ENCODE measurements around the gene FBXL3. TPM values are rescaled to one million over a fixed set of nuclear protein-coding genes. Genes with fewer than 3 reads are reported as not detected.
A peak's percentile ranks its signal among the peaks of the same experiment; 100 is the strongest.

Gene FBXL3
- total and polyA plus RNA-seq, 2 of the 13 experiments (the other 11 are each of a cell fraction or from before 2014, with no cell fraction given): 11.5 to 18.5 TPM

GRCh38 chr13:76991796-76992547 is 35.0 kb downstream of the FBXL3 start, which contains the start of gene CLN5 (continued):
- TF ChIP-seq FOXO4 (CRISPR knock-in tag; conservative IDR thresholded peaks at IDR 0.05) (no peak), IKZF4 (CRISPR knock-in tag; IDR thresholded peaks at IDR 0.05; ENCODE audit: borderline replicate concordance, low read depth, not compliant biosample characterization) (no peak), GATA4 (IDR thresholded peaks at IDR 0.05; ENCODE audit: borderline replicate concordance, low read depth) (0 out of 2 replicates have a peak, but pooled peaks have one; percentile 26), SP5 (CRISPR knock-in tag; IDR thresholded peaks at IDR 0.05; ENCODE audit: borderline replicate concordance, low read depth) (peak; percentile 17; the same call in 1 of the 2 replicates), SCMH1 (CRISPR knock-in tag; IDR thresholded peaks at IDR 0.05; ENCODE audit: borderline replicate concordance) (no peak), CENPX (CRISPR knock-in tag; IDR thresholded peaks at IDR 0.05) (no peak), ZNF589 (CRISPR knock-in tag; conservative IDR thresholded peaks at IDR 0.05) (peak; percentile 63; the same call in 1 of the 2 replicates), TAF1 (CRISPR knock-in tag; IDR thresholded peaks at IDR 0.05) (peak; percentile 92), DNMT1 (CRISPR knock-in tag; IDR thresholded peaks at IDR 0.05) (no peak), ZNF720 (CRISPR knock-in tag; IDR thresholded peaks at IDR 0.05) (no peak), ZNF343 (CRISPR knock-in tag; IDR thresholded peaks at IDR 0.05) (peak; percentile 67; the same call in 1 of the 2 replicates), ZNF224 (CRISPR knock-in tag; IDR thresholded peaks at IDR 0.05) (peak; percentile 85; the same call in 1 of the 2 replicates), ZFX (CRISPR knock-in tag; IDR thresholded peaks at IDR 0.05; ENCODE audit: low read depth) (peak; percentile 92), POLR2AphosphoS5 (IDR thresholded peaks at IDR 0.05; ENCODE audit: low read depth, low read length) (peak; percentile 81), ZNF280B (CRISPR knock-in tag; IDR thresholded peaks at IDR 0.05; ENCODE audit: borderline replicate concordance) (no peak; the same call in 1 of the 2 replicates), ZNF850 (CRISPR knock-in tag; conservative IDR thresholded peaks at IDR 0.05) (0 out of 2 replicates have a peak, but pooled peaks have one; percentile 44), ZBTB43 (CRISPR knock-in tag; conservative IDR thresholded peaks at IDR 0.05) (0 out of 2 replicates have a peak, but pooled peaks have one; percentile 68), TAF15 (IDR thresholded peaks at IDR 0.05; ENCODE audit: low read depth, low read length, poor library complexity, severe bottlenecking) (no peak), SRSF1 (optimal IDR thresholded peaks at IDR 0.05; ENCODE audit: low read depth, low read length) (no peak), NONO (IDR thresholded peaks at IDR 0.05) (no peak), NONO (CRISPR knock-in tag; conservative IDR thresholded peaks at IDR 0.05) (peak; percentile 85), ZNF674 (CRISPR knock-in tag; IDR thresholded peaks at IDR 0.05; ENCODE audit: low read depth) (no peak), ETV6 (CRISPR knock-in tag; conservative IDR thresholded peaks at IDR 0.05) (peak; percentile 72), ZNF501 (CRISPR knock-in tag; IDR thresholded peaks at IDR 0.05) (peak; percentile 89), MTA1 (CRISPR knock-in tag; IDR thresholded peaks at IDR 0.05; ENCODE audit: borderline replicate concordance) (peak; percentile 59; the same call in 1 of the 2 replicates), ZNF605 (CRISPR knock-in tag; IDR thresholded peaks at IDR 0.05) (peak; percentile 76)

All from HepG2 (cell line).